GM21619 (cell line): ENCODE data around the gene LEUTX.
"Not testable (repeated sequence)": the region's sequence is repeated elsewhere in the genome, so short reads cannot be mapped to it uniquely, and the experiment has no call there.

Experiments used
- ATAC-seq: cut with Tn5 transposase; IDR thresholded peaks from one replicate; pipeline ENCODE4 v1.9.1; 2021; ENCODE audit not compliant: unreplicated experiment

Gene LEUTX

DNA sequence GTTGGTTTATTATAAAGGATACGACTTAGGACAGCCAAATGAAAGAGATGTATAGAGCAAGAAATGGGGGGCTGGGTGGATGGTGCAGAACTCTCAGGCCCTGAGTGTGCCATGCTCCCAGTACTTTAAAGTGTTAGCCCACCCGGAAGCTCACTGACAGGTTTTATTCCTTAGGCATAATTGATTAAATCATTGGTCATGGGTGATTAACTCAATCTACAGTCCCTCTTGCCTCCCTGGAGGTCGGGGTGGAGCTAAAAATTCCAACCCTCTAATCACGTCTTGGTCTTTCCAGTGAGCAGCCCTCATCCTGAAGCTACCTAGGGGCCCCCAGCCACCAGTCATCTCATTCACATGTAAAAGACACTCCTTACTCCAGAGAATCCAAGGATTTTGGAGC, 9.9 kb upstream of the LEUTX start:
- ATAC-seq = no peak

DNA sequence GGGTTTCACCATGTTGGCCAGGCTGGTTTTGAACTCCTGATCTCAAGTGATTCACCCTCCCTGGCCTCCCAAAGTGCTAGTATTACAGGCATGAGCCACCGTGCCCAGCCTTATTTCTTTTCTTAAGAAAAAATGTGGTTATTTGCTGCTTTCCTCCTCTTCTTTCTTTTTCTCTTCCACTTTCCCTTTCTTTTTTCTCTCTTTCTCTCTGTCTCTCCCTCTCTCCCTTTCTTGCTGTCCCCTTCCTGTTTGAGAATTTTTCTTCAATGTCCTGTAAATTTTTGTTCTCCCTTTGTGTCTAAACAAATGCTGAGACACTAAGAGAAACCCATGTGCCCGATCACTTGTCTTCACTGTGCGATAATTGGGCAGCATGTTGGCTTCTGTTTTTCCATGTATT, 2.2 kb downstream of the LEUTX start:
- no peak for ATAC-seq

GRCh38 chr19:39788244-39788643, 9.6 kb downstream of the LEUTX start:
- ATAC-seq = no peak

GRCh38 chr19:39792999-39793546, 14.4 kb downstream of the LEUTX start:
- no peak for ATAC-seq

DNA sequence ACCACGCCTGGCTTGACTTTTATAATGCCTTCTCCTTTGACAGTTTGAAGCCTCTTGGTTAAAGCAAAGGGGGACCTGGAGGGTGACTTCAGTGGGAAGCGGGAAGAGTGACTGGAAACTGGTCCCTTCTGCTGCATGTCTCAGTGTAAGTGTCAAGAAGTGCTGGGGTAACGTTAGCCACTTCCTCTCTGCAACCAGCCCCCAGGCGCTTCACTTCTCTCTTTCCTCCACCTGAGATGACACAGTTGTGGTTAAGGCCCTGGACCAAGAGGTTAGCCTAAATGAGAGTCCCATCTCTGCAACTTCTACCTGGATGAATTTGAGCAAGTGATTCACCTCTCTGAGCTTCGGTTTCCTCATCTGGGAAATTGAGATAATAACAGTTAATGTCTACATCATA, 16.3 kb downstream of the LEUTX start:
- ATAC-seq = no peak

DNA sequence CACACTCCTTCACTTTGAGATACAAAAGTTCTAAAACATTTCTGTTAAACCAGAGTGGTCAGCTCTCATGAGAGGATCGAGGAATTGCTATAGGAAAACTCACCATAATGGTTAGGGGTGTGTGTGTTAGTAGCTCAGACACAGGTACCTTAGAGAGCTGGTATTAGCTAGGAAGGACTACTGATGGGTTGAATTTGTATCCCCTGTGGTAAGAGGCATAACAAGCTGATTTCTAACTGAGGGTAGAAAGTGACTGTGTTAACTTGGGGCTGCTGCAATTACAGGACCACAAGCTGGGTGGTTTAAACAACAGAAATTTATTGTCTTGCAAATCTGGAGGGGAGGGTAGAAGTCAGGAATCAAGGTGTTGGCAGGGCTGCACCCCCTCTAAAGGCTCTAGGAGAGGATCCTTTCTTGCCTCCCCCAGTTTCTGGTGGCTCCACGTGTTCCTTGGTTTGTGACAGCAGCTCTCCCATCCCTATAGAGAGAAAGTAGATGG, 17.4 kb downstream of the LEUTX start:
- ATAC-seq = no peak

DNA sequence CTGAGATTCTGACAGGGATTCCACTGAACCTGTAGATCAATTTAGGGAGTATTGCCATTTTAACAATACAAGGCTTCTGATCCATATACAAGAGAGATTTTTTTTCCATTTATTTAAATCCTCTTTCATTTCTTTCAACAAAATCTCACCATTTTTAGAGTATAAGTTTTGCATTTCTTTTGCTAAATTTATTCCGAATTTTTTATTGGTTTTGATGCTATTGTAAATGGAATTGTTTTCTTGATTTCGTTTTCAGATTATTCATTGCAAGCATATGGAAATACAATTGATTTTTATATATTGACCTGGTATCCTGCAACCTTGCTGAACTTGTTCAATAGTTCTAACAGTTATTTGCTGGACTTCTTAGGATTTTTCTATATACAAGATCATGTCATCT, 18.4 kb downstream of the LEUTX start:
- no peak for ATAC-seq

- no peak for ATAC-seq
These were observed 24.3 kb downstream of the LEUTX start for GRCh38 chr19:39802958-39803357.

GRCh38 chr19:39805104-39805503, 26.4 kb downstream of the LEUTX start:
- no peak for ATAC-seq

GRCh38 chr19:39807846-39808364, 29.3 kb downstream of the LEUTX start:
- ATAC-seq = no peak

DNA sequence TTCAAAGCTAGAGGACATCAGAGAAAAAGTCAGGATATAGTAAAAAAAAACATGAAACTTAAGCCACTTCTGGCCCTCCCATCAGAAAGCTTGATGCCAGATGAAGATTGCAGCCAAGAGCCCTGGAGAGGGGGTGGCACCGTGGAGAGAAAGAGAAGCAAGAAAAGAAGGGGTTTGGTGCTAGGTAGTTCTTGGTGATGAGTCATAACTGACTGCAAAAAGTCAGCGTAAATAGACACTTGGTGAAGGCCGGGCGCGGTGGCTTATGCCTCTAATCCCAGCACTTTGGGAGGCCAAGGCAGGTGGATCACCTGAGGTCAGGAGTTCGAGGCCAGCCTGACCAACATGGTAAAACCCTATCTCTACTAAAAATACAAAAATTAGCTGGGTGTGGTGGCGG, 30.0 kb downstream of the LEUTX start:
- not testable (repeated sequence) for ATAC-seq

DNA sequence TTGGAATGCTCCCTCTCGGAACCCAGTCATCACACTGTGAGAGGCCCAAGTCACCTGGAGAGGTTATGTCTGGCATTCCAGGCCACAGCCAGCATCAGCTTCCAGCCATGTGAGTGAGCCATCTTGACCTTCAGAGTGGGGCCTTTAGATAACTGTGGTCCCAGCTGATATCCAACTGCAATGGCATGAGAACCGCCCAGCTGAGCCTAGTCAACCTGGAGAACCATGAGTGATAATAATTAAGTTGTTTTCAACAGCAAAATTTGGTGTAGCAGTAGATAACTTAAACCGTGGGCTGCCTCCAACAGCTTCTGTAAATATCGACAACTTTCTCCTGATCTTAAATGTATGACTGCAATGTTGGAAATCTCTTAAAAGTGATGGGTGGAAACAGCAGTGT, 30.7 kb downstream of the LEUTX start:
- ATAC-seq = no peak

GRCh38 chr19:39810424-39810823, 31.8 kb downstream of the LEUTX start:
- no peak for ATAC-seq

DNA sequence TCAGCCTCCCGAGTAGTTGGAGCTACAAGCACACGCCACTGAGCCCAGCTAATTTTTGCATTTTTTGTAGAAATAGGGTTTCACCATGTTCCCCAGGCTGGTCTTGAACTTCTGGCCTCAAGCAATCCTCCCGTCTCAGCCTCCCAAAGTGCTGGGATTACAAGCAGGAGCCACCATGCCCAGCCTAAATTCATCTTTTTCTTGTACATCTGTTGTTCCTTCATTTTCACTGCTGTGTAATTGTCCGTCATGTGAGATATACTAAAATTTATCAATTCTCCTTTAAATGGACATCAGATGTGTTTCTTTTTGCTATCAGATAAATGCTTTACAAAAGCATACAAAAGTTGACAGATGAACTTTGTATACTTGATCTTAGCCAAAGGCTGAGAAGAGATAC, 32.4 kb downstream of the LEUTX start:
- no peak for ATAC-seq

DNA sequence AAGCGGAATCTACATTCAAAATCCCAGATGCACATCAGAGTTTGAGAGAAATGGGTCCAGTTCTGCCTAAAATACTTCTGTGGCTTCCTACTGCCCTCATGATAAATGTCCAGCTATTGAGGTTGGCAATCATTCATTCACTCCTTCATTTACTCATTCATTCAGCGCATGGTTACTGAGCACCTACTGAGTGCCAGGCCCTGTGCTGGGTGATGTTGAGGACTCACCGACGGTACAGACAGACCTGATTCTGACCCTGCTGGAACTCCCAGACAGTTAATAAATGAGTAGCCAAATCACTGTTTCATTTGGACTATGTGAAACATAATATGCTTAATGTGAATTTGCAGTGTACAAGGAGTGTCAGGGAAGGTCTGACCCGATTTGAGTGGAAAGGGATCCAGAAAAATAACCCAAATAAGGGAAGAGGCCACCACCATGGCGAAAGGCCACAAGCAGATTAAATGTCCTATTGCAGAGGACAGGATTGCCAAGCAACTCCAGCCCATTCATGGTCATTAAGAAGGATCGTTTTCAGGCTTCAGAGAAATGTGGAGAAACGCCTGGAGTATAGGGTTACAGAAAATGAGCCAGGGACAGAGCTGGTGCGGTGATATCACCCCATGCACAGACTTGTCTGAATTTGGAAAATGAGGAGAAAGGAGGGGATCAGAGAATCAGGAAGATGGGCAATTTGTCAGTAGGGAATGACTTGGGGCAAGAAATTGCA, 34.8 kb downstream of the LEUTX start:
- no peak for ATAC-seq

GRCh38 chr19:39814111-39814510, 35.5 kb downstream of the LEUTX start:
- ATAC-seq = not testable (repeated sequence)

- ATAC-seq = no peak
These were observed 35.9 kb downstream of the LEUTX start for GRCh38 chr19:39814595-39814994.

DNA sequence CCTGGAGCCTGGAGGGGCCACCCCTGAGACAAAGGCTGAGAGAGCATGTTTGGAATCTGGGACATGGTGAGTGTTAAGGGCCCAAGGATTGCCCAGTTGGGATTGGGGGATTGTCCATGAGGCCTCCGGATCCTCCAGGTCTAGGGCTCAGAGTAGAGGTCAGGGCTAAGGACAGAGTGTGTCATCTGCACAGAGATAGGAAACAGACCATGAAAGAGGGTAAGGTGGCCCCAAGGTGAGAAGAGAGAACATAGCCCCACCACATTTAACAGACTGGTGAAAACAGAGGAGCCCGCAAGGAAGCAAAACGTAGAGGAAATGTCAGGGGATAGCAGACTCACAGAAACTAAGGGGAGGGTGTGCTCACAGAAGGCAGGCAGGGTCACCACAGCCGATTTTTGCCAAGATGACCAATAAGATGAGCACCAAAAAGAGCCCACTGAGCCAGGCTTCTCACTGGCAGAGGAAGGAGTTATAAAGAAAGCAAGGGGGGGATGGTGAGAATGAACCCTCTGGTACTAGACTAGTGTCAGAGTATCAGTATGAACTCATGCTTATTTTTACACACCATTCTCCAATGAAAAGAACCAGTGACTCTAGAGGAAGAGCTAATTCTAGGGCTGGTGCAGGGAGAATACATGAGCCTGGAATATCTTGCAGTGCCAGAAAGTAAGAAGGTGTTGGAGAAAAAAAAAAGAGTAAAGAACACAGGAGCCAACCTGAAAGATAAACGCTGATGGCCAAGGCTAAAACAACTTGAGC, 37.8 kb downstream of the LEUTX start:
- no peak for ATAC-seq

DNA sequence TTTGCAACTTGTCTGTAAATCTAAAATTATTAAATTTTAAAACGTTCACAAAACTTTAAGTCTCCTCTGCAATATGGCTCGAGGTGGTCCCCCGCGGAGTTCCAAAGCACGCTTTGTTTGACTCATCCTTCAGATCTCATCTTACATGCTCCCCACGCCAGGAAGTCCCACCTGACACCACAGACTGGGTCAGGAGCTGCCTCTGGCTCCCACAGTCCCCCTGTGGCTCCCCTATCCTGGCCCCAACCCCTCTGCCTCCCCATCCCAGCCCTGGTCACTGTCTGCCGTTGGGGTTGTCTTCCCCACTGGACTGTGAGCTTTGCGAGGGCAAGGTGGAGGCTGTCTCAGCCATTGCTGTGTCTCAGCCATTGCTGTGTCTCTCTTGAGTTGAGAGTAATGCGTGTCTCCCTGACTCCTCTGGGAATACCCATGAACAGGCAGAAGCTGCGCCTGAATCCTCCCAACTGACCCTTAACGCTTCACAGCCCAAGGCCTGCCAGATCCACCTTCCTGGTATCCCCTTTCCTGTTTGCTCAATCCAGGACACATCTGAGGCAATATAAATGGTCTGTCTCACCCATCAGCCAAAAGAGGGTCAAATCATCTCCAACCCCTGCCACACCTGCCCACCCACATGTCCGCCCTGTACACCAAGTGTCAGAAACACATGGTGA, 39.4 kb downstream of the LEUTX start:
- ATAC-seq = no peak

DNA sequence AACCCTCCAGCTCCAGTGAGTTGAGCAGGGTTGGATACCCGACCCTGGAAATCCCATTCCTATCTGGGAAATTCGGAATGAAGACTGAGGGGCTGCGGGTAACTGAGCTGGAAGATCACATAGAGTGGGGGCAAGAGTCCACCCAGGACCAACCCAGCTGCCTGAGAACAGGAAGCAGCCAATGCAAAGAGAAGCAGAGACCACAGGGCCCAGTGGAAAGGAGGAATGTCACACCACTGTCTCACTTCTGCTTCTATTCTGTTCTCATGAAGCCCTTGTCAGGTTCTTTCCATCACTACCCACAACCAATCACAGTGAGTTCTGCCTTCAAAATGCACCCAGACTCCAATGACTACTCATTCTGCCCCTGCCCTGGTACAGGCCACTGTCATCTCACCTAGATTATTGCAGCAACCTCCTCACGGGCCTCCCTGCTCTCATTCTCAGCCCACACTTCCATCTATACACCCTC, 40.0 kb downstream of the LEUTX start:
- ATAC-seq = no peak

DNA sequence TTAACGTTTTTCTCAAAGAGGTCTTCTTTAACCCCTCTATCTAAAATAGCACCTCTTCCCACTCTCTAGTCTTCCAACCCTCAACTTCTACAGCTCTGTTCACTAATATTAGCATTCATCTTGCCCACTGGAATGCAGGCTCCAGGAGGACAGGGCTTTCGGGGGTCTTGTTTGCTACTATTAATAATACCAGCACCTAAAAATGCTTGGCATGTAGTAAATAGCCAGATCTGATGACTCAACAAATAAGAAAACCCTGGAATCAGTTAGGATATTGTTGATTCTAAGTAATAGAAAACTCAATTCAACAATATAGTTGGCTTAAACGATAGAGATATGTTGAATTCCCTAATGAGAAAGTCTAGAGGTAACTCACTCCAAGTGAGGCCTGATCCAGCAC, 41.1 kb downstream of the LEUTX start:
- ATAC-seq = no peak
